ENCODE data around the gene DEFB129.
A peak's percentile ranks its signal among the peaks of the same experiment; 100 is the strongest.

DEFB129 gene

DNA sequence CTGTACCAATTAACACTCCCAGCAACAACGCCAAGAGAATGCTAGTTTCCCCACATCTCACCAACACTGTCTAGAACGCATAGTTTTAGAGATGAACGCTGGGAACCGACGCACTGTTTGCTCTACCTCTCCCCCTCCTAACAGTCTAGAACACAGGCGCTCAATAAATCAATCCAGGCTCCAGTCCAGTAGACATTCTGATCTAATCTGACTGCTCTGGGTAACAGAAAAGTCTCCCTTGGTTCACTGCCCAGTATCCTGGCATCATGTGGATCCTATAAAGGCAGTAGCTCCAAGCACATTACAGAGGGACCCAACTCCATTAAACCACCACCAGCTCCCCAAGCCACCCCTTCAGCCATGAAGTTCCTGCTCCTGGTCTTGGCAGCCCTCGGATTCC is 30.4 kb downstream of the DEFB129 start, which contains the start of gene DEFB132:
Gene DEFB132, plus strand, starts transcription at position 306 of the 400 bp plus-strand sequence. Its CDS starts 55 bp downstream, at position 361.
- DNase-seq, result no peak

DNA sequence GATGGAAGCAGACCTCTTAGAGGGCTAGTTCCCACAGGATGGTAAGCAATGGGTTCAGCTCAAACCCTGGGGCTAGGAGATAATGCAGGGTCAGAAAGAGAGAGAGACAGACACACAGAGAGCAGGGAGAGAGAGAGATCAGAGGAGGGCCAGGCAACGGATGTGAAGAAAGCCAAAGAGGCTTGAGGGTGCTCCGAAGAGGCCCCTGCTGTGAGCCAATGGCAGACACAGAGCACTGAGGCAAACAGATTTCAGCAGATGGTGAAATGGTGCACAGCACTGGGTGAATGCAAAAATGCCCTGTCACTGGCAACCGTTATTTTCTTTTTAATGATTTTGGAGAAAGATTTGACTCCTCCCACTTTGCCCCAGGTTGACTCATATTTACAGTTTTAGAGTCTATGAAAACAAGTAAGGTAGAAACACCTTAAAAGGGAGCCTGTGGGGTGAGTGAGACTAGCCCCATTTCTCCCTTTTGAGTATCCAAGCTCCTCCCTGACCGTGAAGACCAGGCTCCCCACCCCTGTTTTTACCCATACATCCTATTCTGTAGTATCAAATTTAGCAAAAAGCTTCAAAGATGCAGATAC is 31.3 kb downstream of the DEFB129 start:
- DNase-seq, result no peak

DNA sequence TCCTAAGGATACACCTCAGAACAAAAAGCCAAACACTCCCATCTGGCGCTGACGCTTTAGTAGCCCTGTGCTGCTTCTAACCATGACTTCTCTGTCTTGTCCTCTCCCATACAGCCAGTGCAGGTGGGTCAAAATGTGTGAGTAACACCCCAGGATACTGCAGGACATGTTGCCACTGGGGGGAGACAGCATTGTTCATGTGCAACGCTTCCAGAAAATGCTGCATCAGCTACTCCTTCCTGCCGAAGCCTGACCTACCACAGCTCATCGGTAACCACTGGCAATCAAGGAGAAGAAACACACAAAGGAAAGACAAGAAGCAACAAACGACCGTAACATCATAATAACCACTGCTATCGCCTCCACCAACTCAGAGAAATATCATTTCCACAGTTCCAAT is 31.9 kb downstream of the DEFB129 start:
- no peak for DNase-seq

DNA sequence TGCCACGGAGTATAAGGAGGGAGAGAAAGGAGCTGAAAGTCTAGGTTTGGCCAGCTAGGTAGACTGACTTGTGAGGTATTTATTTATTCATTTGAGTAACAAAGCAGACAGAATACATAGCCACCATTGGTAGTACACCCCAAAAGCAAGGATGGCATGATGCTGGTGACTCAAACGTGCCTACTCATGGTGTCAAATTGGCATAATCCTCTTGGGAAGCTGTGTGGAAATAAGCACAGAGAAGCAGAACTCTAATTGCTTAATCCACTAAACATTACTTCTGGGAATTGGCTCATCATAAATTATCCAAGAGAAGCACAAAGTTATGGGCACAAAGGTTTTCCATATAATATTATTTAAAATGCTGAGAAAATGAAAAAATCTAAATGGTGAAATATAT is 32.9 kb downstream of the DEFB129 start:
- DNase-seq, result no peak

DNA sequence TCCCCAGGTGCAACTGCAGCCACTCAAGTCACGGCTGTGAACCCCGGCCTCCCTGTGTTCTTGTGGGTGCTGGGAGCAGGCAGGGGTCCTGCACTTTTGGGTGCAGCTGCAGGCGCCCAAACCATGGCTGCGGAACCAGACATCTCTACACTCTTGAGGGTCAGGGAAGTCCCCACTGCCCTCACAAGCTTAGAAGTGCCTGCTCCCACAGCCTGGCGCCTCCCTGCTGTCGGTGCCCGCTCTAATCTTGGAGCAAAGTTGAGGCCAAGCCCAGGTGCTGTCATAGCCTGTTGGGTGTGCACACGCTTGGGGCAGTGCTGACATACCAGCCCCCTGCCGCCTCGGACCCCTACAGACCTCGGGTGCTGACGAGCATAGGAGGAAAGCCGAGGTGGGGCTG is 36.6 kb downstream of the DEFB129 start:
- no peak for DNase-seq

DNA sequence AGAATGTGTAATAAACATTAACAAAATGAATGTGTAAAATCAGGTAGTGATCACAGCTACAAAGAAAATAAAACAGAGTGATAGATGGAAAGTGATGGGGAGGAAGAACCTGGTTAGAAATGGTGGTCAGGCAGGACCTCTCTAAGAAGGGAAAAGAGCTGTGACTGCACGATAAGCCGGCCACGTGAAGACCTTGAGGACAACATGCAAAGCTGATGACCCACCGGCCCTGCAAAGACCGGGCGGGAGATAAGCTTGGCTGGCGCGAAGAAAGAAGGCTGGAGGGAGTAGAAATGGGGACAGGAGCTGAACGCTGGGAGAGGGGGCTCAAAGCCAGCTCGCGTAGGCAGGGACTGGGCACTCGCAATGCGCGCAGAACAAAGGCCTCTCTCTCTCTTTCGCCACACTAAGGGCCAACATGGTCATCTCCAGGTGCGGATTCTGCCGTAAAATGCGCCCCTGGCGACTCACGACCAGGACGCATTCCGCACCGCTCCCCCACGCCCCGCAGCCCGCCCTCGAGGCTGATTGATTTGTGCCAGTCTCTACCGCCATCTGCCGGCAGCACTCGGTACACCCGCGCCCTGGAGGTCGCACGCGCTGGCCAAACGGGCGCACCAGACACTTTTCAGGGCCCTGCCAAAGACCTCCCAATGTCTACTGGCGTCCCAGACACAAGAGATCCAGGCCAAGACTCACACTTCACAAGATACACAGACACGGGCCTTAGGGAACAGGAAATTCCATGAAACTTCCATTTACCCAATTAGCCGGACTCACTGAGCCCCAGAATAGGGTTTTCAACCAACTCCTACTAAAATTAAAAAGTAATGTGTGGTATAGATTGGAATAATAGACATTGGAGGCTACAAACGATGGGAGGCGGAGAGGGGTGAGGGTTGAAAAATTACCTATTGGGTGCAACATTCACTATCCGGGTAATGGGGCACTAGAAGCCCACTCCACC is 39.8 kb downstream of the DEFB129 start:
- DNase-seq, result peak; percentile 70

DNA sequence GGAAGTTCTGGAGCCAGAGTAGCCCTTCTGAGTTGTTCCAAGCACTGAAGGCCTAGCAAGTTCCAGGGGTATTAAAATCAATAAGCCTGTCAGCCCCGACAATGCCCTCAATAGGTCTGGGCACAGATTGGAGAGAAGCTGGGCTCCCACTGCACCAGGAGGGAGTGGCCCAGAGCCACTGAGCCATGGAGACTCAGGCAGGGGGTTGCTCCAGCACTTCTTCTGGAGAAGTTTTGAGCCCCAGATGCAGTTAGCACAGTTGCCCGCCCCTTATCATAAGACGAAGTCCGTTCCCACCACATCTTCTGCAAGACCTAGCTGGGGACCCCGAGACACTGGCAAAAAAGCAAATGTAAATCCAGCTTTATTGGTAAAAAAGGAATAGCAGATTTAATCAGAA is 43.5 kb downstream of the DEFB129 start:
- no peak for DNase-seq

DNA sequence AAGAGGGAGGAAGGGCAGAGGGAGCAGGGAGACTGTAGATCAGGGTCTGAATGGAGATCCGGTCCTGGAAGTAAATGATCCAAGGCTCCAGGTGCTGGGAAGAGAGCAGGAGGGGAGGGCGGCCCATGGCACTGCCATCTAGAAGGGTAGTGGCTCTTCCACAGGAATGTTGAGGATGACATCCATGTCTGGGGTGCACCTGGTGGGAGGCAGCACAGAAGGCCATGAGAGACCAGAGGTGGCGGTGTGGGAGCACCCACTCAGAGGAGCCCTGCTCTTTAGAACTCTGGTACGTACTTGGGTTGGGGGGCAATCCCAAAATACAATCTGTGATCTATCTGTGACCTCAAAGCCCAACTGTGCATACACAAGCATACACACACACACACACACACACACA is 44.0 kb downstream of the DEFB129 start:
- no peak for DNase-seq

DNA sequence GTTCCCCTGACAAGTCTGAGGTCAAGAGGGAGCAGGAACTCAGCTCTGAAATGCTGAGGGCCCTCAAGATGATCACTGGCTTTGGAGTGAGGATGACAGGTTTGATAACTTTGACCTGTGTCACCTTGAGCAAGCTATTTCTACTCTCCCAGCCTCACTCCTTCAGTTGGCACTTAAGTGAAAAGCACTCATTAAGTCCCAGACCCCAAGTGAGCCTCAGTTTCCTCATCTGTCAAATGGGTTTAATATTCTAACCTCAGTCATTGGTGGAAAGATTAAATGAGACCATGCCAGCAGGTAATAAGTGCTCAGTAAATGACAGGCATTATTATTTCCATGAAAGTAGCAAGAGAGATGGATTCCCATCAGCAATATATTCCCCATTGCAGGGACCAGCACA is 44.5 kb downstream of the DEFB129 start:
- DNase-seq, result no peak

DNA sequence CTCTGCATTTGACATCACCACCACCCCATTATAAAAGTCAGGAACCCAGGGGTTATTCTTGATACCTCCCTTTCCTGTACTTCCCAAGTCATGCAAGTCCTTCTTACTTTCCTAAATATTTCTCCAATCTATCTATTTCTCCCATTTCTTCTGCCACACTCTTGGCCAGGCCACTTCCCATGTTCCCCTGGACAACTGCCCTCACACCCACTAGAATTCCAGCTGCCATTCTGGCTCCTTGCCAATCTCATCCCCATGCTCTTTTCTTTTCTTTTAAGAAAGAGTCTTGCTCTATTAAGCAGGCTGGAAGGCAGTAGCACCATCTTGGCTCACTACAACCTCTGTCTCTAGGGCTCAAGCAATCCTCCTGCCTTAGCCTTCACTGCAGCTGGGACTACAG is 45.7 kb downstream of the DEFB129 start:
- no peak for DNase-seq

DNA sequence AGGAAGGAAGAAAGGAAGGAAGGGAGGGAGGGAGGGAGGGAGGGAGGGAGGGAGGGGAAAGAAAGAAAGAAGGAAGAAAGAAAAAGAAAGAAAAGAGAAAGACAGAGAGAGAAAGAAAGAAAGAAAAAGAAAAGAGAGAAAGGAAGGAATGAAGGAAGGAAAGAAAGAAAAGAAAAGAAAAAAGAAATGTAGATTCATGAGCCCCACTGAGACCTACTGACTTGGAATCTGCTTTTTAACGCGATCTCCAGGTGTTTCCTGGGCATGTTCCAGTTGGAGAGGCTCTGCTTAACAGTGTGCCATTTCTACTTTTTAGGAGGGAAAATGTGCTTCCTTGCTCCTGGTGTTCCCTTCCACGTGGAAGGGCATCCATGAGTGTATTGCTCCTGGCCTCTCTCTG is 46.8 kb downstream of the DEFB129 start:
- DNase-seq, result no peak

DNA sequence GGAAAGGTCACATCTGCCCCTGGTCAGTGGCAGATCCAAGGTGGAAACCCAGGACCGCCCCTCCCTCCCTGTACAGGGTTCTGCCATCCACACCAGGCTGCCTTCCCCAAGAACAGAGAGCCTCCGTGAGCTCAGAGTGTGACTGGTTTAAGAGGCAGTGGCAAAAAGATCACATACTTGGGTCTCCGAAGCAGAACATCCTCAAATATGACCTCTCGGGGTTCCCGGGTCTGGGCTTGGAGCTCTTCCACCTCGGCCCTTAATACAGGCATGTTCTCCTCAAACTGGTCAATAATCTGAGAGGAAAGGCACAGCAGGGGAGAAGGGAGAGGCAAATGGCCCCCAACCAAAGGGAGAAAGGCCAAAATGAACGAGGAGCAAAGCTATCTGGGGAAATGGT is 48.7 kb downstream of the DEFB129 start:
- no peak for DNase-seq

DNA sequence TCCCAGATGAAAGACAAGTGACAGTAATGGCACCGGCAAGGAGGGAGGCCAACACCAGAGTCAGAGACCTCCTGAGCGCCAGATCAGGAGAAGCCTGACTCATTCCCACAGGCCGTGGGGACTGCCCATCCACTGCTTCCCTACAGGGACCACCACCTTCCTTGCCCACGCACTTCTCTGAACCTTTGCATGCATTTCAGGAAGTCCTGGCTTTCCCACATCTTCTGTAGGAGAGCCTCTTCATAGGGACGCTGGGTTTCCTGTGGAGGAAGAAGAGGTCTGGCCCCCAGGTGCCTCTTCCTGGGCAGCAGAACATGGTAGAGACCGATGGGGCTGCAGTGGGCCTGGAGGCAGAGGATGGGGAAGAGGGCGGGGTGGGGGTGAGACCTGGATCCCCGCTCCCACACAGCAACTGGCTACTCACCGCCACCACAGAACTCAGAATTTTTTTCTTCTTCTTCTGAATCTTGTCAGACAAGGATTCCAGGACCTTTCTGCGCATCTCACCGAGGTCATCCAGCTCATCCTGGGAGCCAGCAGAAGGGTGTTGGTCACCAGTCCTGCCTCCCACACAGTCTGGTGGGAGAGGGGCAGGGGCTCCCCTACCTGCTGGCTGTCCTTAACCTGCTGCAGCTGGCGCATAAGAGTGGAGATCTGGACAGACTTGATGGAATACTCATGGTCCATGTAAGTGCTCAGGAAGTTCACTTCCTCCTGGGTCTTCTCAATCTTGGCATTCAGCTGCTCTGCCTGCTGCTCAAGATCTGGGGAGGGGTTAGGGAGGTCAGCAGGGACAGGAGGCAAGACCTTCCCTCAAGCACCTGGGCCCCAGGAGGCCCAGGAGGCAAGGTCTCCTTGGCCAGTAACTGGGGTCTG is 49.8 kb downstream of the DEFB129 start:
- DNase-seq, result no peak

DNA sequence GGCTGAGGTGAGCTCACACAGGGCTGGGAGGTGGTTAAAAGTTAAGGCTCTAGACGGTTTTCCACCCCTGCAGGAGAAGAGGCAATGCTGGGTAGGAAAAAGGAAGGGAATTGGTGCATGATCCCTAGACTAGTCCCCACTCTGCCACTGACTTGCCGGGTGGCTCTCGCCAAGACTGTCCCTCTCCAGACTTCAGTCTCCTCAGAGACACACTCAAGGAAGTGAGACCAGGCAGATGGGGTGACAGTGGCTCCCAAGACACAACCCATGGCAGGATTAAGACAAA is 50.4 kb downstream of the DEFB129 start:
- no peak for DNase-seq

DNA sequence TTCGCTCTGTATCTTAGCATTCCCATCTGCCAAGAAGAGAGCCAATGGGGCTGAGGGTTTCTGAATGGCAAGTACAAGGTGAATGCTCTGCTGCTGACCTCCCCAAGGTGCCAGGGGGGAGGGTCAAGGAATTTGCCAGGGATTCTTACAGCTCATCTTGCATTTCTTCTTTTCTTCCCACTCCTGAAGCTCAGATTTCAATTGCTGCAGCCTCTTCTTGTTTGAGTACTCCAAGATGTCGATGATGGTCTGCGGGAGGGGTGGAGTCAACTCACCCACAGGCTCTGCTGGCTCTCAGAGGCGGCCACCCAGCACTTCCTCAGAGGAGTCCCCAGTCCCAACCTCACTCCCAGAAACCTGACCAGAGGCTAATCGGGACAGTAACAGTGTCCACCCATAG is 51.1 kb downstream of the DEFB129 start:
- no peak for DNase-seq

DNA sequence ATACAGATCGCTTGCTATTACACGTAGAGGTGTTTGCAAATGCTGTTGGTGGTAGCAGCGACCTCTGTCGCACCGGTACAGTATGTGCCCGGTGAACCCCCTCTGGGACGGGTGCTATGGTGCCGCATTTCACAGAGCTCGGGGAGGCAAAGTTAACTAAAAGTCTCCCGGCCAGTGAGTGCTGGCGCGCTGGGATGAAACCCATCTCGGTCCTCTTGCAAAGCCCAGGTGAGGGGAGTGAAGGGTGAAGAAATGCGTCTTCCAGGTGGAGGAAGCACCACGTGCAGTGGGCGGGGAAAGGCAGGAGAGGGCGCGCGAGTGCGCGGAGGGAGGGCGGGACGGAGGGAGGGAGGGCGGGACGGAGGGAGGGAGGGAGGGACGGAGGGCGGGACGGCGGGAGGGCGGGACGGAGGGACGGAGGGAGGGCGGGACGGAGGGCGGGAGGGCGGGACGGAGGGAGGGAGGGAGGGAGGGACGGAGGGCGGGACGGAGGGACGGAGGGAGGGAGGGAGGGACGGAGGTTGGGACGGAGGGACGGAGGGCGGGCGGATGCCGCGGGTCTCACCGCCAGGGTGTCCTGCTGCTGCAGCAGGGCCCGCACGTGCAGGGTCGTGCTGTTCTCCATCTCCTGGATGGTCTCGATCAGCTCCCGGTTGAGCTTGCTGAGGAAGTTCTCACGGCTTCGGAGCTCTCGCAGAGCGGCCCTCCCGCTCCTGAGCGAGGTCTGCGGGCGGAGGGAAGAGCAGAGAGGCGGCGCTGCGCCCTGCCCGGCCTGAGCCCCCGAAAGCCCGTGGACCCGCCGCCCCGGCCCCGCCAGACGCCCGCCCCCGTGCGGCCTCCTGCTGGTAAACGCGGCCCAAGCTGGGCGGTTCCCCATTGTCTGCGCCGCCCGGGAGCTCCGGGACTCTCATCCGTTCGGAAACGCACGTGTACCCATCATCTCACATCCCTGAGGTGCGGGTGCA is 51.8 kb downstream of the DEFB129 start:
- DNase-seq, result no peak
